ENCODE data around the gene BRF1. TPM values are rescaled to one million over a fixed set of nuclear protein-coding genes. Genes with fewer than 3 reads are reported as not detected.

BRF1 gene
- total and polyA plus RNA-seq, 2 of the 13 experiments (the other 11 are each of a cell fraction or from before 2014, with no cell fraction given) = 5.1 to 11.0 TPM

DNA sequence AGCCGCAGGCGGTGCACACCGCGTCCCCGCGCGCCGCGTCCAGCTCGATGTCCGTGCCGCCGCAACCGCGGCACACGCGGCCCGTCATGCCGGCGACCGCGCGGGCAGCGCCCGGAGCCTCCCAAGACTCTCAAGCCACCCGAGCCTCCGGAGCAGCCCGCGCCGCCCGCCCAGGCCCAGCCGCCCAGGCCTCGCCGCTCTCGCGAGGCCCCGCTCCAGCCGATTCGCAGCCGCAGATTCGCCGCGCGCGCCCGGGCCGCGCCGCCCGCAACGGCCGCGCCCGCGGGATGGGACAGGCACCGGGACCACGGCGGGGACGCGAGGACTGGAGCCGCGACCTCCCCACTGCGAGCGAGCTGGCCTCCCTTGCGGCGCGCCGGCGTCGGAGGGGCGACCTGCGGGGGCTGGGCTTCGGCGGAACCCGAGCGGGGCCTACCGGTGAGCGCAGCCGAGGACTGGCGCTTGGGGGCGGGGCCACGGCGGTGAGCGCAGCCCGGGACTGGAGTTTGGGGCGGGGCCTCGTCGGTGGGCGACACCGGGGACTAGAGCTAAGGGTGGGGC is at the start of gene BRF1 (continued):
- TF ChIP-seq ZNF34 (CRISPR knock-in tag; IDR thresholded peaks at IDR 0.05; ENCODE audit: borderline replicate concordance) (peak; percentile 29; the same call in 1 of the 2 replicates), ZNF547 (CRISPR knock-in tag; IDR thresholded peaks at IDR 0.05) (peak; percentile 45; the same call in 1 of the 2 replicates), ZNF768 (CRISPR knock-in tag; IDR thresholded peaks at IDR 0.05) (0 out of 2 replicates have a peak, but pooled peaks have one; percentile 8), MEIS1 (CRISPR knock-in tag; IDR thresholded peaks at IDR 0.05; ENCODE audit: borderline replicate concordance) (0 out of 2 replicates have a peak, but pooled peaks have one; percentile 17), ZNF337 (CRISPR knock-in tag; IDR thresholded peaks at IDR 0.05; ENCODE audit: borderline replicate concordance, low read depth) (0 out of 2 replicates have a peak, but pooled peaks have one; percentile 8), YY1 (IDR thresholded peaks at IDR 0.05; ENCODE audit: insufficient read depth, insufficient replicate concordance, low read depth, low read length) (peak; percentile 45), ZNF468 (CRISPR knock-in tag; IDR thresholded peaks at IDR 0.05) (no peak), ZNF790 (CRISPR knock-in tag; IDR thresholded peaks at IDR 0.05; ENCODE audit: borderline replicate concordance) (peak; percentile 82; the same call in 1 of the 2 replicates), ZNF451 (CRISPR knock-in tag; IDR thresholded peaks at IDR 0.05) (peak; percentile 83; the same call in 1 of the 2 replicates), ZFY (CRISPR knock-in tag; IDR thresholded peaks at IDR 0.05) (peak; percentile 95), MTF2 (CRISPR knock-in tag; IDR thresholded peaks at IDR 0.05; ENCODE audit: borderline replicate concordance) (no peak), MXI1 (IDR thresholded peaks at IDR 0.05; ENCODE audit: borderline replicate concordance, low read depth, low read length) (0 out of 3 replicates have a peak, but pooled peaks have one; percentile 14), ZNF317 (CRISPR knock-in tag; IDR thresholded peaks at IDR 0.05) (no peak), YEATS4 (CRISPR knock-in tag; IDR thresholded peaks at IDR 0.05; ENCODE audit: borderline replicate concordance) (peak; percentile 25; the same call in 1 of the 2 replicates), PHF21A (CRISPR knock-in tag; IDR thresholded peaks at IDR 0.05) (peak; percentile 21; the same call in 1 of the 2 replicates), ISL2 (CRISPR knock-in tag; IDR thresholded peaks at IDR 0.05) (no peak)
- TF ChIP-seq, protein P1, sequence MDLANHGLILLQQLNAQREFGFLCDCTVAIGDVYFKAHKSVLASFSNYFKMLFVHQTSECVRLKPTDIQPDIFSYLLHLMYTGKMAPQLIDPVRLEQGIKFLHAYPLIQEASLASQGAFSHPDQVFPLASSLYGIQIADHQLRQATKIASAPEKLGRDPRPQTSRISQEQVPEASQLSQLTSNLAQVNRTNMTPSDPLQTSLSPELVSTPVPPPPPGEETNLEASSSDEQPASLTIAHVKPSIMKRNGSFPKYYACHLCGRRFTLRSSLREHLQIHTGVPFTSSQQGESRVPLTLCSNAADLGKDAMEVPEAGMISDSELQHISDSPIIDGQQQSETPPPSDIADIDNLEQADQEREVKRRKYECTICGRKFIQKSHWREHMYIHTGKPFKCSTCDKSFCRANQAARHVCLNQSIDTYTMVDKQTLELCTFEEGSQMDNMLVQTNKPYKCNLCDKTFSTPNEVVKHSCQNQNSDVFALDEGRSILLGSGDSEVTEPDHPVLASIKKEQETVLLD (CRISPR knock-in tag; IDR thresholded peaks at IDR 0.05; ENCODE audit: low read depth) = peak; percentile 94
- TF ChIP-seq, protein P2, sequence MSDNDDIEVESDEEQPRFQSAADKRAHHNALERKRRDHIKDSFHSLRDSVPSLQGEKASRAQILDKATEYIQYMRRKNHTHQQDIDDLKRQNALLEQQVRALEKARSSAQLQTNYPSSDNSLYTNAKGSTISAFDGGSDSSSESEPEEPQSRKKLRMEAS (IDR thresholded peaks at IDR 0.05) = peak; percentile 41; the same call in 1 of the 2 replicates
- TF ChIP-seq, protein P3, sequence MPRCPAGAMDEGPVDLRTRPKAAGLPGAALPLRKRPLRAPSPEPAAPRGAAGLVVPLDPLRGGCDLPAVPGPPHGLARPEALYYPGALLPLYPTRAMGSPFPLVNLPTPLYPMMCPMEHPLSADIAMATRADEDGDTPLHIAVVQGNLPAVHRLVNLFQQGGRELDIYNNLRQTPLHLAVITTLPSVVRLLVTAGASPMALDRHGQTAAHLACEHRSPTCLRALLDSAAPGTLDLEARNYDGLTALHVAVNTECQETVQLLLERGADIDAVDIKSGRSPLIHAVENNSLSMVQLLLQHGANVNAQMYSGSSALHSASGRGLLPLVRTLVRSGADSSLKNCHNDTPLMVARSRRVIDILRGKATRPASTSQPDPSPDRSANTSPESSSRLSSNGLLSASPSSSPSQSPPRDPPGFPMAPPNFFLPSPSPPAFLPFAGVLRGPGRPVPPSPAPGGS (CRISPR knock-in tag; IDR thresholded peaks at IDR 0.05) = peak; percentile 19; the same call in 1 of the 2 replicates
- TF ChIP-seq, protein P4, sequence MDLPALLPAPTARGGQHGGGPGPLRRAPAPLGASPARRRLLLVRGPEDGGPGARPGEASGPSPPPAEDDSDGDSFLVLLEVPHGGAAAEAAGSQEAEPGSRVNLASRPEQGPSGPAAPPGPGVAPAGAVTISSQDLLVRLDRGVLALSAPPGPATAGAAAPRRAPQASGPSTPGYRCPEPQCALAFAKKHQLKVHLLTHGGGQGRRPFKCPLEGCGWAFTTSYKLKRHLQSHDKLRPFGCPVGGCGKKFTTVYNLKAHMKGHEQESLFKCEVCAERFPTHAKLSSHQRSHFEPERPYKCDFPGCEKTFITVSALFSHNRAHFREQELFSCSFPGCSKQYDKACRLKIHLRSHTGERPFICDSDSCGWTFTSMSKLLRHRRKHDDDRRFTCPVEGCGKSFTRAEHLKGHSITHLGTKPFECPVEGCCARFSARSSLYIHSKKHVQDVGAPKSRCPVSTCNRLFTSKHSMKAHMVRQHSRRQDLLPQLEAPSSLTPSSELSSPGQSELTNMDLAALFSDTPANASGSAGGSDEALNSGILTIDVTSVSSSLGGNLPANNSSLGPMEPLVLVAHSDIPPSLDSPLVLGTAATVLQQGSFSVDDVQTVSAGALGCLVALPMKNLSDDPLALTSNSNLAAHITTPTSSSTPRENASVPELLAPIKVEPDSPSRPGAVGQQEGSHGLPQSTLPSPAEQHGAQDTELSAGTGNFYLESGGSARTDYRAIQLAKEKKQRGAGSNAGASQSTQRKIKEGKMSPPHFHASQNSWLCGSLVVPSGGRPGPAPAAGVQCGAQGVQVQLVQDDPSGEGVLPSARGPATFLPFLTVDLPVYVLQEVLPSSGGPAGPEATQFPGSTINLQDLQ (CRISPR knock-in tag; IDR thresholded peaks at IDR 0.05) = no peak; the same call in 1 of the 2 replicates
- TF ChIP-seq, protein P5, sequence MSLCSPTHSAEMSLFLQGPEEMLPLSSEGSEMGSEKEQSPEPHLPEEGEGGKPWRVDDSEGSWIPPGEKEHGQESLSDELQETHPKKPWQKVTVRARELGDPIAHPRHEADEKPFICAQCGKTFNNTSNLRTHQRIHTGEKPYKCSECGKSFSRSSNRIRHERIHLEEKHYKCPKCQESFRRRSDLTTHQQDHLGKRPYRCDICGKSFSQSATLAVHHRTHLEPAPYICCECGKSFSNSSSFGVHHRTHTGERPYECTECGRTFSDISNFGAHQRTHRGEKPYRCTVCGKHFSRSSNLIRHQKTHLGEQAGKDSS (CRISPR knock-in tag; IDR thresholded peaks at IDR 0.05; ENCODE audit: borderline replicate concordance, low read depth) = peak; percentile 58; the same call in 1 of the 2 replicates

Data from HepG2 (cell line).